CD4-positive, alpha-beta T cell treated with Interleukin-2 at 100 ng/mL for 4 hours (primary cell): ENCODE results near the gene CCDC148.
"Not testable (repeated sequence)": the region's sequence is repeated elsewhere in the genome, so short reads cannot be mapped to it uniquely, and the experiment has no call there.

Source experiments
- DNase-seq: peaks from one replicate; pipeline ENCODE4 v3.0.0-alpha.2; 2020; ENCODE audit warnings: low spot score

Gene CCDC148

DNA sequence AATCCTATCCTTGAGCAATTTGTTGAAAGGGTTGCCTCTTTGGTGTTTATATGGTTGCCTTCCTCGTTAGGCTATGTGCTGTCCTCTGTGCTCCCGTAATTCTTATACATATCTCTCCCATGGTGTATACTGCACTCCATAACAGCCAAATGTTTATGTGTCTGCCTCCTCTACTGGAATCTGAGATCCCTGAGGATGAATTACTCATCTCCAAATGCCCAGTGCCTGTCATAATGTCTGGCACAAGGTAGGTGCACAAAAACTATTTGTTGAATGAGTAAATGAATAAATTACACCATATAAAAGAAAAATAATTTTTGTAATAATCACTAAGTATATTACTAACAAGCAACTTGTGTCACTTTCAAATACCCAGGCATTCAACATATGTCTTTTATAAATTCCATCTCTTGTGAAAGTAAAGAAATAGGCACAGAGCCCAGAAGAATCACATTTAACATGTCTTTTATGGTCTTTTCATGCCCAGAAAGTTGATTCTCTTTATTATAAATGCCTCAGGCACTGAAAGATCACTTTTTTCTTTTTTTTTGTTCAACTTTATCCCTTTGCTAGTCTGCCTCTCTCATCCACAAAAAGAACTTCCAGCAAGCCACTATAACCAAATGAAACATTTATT, 164.9 kb downstream of the CCDC148 start:
- DNase-seq = no peak

DNA sequence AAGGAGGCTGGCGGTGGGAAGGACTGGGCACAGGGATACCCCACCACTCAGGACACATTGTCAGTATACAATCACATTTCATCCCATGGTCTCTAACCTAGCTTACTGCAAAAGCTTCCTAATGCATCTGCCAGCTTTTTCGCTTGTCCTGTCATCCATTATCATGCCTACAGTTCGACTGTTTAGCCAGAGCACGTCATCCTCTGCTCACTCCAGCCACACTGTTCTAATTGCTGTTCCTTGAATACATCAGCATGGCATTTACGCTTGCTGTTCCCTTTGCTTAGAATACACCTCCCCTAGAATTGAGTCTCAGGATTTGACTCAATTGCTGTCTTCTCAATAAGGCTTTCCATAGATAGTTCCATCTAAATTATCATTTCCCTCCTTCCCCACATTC, 166.3 kb downstream of the CCDC148 start:
- DNase-seq = no peak

DNA sequence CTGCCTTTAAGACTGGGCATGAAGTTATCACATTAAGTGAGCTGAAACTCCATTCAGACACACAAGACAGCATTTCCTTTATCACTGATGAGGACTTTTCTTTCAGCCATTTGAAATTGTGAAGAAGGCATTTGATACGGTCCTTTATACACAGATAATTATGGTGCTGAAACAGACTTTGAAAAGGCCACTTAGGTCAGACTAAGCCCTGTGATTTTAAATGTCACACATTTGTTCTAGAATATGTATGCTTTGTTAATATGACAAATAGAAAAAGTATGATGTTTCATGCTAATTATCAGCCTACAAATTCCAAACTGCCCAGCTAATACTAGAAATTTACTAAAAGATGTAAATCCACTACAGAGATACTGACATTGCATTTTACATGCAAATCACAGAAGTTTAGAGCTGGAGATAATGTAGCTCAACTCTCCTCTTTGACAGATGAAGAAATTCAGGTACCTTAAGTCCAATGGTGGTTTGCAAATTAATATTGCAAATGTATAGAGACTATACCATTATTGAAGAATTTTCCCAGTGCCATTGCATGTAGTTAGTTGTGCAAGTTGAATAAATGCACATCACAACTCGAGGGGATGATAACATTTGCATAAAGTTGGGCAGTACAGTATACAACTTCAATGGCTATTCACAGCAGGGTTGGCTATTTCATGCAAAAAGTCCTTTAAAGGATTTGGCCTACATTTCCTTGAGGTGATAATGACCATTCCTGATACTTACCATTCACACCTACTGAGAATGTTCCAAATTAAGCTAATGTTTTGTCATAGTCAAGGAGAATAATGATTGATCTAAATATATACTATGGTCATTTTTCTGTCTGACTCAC, 179.7 kb downstream of the CCDC148 start:
- DNase-seq = no peak

DNA sequence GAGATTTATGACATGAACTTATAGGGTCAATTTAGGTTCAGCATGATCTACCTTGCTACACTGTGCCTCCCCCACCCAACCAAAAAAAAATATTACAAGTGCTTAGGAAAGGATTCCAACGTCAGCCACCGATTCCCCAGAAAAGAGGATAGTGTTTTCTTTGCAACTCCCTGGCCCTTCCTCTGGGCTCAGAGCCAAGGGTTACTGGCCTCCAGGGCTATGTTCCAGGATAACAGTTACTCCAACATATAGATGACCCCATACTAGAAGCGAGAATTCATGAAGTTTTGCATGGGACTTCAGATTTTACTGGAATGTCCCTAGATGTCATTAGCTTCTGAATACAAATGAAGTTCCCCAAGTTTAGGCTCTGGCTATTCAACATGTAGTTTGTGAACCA, 182.8 kb downstream of the CCDC148 start:
- DNase-seq = no peak

DNA sequence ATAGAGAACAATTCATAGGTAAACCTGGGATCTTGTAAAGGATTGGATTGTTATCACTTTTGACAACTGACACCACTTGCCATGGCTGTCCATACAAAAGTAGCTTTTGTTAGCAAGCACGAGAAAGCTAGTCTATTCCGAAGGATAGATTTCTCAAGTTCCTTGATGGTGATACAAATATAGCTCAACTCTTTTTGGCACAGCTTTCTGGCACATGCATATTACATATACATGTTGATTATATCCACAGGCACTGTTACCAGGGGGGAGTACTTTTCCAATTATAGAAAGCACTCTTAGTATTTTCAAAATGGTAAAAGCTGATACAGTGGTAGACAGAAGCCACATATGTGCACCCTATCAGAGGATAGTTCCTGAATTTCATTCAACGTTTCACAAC, 186.0 kb downstream of the CCDC148 start:
- no peak for DNase-seq

DNA sequence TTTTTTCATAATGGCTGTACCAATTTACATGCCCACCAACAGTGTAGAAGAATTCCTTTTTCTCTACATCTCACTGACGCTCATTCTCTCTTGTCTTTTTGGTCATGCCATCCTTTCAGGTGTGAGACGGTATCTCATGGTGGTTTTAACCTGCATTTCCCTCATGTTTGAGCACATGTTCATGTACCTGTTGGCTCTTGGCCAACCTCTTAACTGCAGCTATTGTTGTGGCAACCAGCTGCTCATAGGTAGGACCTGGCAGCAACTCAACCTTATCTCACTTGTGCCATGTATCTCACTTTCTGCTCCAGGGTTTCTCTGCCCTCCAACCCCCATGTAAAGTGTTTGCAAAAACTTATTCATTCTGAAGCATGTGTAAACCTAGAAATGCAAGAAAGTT, 187.4 kb downstream of the CCDC148 start:
- no peak for DNase-seq

DNA sequence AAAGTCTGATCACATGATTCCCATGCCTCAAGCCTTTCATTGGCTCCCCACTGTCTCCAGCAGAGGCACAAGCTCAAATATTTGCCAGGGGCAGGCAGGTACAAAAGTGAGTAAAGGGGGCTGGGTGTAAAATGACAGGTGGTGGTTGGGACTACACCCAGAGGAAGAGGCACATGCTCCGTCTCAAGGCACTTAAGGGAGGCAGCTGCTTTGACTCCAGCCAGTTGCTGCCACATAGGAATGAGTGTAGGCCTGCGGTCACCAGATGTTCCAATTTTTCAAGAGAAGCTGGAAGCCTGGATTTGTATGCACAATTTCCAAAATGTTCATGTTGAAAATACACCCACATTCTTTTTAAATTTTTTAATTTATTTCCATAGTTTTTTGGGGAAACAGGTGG, 190.4 kb downstream of the CCDC148 start:
- DNase-seq = no peak

DNA sequence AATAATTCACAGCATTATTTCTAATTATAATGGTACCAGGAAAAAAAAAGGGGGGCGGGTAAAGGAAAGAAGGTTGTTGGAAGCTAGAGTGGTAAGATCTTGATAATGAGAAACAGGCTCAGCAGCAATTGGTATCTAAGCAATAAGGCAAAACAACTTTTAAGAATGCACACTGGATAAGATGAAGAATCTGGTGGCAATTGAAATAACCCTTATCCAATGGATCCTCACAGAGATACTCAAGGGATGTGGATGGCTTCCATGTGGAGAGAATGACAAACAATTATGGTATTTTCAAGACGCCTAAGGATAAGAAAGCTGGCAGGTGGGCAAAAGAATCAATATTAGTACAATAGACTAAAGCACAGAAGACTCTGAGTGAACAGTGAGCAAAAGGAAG, 201.3 kb downstream of the CCDC148 start:
- DNase-seq = no peak

DNA sequence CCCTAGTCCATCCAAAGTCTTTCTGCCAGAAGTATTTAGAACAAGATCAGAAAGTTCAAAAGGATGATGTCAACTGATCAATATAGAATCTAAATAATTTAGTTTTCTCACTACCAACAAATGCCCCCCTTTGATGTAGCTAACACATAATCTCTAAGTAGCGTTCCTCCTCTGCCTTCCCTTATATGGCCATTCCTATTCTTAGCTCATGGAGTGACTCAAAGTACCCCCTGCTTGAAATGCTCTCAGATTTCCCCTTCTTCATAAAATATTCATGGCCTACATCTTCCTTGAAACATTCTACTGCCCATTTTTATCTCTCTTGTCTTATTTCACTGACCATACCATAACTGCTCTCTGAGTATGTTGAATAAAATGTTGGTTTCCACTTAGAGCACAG, 203.4 kb downstream of the CCDC148 start:
- DNase-seq = no peak

DNA sequence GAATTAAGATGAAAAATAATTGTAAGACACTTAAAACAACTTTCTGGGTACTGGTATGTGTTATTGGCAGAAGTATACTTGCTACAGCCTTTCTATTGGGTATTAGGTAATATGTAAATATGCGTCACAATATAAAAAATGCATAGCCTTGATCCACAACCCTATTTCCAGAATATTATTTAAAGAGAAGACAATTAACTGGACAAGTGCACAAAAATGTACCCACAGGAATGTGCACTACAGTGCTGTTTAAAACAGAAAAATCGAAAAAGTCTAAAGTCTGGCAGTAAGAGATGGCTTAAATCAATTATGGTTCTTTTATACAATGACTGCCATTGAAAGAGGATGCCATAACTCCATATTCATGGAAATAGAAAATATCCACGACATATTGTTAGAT, 205.2 kb downstream of the CCDC148 start:
- DNase-seq = no peak

DNA sequence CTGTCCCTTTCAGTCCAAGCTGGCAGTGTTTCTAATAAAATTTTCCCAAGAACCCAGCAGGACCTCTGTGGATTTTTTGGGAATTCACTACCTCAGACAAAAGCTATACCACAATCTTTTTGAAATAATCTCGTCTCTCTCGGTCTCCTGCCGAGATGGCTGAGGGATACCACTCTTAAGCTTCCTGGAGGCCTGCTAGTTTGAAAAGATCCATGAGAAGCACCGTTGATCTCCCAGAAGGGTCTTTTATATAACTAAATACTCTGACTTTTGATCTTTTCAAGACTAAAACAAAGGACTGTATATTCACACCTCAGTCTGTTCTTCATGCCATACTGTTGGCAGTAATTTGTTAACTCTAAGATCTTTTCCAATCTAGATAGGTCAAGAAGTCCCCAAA, 213.2 kb downstream of the CCDC148 start:
- DNase-seq = no peak

DNA sequence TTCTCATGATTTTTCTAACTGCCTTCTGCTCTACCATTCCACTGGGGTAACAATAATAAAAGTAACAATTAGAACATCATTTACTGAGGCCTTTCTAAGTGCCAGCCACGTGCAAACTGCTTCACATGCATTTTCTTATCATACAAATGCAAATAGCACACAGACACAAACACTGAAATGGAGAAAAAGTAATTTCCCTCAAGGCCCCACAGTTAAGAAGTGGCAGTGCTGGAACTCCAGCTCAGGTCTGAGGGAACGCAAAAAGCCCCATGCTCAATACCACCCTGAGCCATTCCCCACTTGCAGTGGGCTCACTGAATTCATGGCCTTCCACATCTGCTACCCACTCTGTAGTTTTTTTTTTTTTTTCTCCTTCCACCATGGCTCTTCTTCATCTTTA, 214.3 kb downstream of the CCDC148 start:
- no peak for DNase-seq

DNA sequence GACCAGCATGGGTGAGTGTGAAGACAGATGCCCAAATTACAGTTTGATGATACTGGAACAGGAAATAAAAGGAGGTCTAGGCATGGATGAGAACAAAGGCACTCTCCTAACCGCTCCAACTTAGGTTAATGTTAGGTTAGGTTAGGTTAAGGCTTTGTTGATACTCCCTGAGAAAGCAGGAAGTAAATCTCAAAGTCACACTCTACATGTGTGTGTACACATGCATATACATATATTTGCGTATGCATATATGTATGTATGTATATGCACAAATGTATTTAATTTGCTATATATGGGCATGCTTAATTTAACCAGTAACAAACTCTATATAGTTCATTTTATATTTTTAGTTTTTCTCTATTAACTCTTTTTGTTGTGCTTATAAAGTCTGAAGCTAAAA, 215.6 kb downstream of the CCDC148 start:
- DNase-seq = no peak

DNA sequence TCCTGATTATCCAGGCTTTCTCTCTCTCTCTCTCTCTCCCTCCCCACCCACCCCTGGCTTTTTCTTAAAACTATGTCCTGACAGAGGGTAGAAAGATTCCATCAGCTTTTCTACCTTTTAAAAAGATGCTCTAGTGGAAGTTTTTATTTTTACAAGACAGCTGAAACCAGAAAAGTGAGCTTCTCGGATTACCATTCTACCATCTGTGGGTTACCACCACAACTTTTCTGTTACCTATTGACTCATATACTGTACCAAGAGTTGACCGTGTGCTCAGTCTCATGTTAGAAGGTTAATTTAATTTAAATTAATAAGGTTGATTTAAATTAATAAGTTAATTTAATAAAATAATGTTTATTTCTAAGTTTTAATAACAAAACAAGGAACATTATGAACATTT, 217.3 kb downstream of the CCDC148 start:
- no peak for DNase-seq

DNA sequence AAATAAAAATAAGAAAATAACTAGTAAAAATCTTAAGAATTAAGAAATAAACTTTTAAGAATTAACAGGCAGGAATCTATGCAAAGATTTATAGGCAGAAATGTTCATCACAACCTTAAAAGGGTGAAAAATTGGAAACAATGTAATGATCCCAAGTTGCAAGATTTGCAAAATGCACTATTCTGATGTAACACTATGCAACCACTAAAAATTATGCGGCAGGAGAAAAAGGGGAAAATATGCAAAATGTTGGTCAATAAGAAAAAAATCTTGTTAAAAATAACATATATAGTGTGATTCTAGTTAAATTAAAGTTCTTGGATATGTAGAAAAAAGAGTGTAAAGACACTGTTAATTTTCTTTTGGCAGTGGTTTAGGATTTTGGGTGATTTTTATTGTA, 222.1 kb downstream of the CCDC148 start:
- DNase-seq = no peak

DNA sequence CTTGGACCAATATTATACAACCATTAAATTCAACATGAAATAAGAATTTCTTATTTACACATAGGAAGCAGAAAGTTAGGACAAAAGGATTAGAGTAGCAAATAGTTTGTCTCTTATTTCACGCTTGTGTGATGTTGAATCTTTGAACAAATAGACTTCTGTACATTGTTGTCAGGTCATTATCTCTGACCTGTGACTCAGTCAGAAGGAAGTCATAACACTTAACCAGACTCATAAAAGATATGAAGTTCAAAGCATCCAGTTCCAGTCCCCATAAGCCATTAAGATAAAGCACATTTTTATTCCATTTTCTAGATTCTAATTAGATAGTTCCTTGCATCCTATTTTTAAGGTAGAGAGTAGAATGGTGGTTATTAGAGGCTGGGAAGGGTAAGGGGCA, 224.1 kb downstream of the CCDC148 start:
- no peak for DNase-seq

DNA sequence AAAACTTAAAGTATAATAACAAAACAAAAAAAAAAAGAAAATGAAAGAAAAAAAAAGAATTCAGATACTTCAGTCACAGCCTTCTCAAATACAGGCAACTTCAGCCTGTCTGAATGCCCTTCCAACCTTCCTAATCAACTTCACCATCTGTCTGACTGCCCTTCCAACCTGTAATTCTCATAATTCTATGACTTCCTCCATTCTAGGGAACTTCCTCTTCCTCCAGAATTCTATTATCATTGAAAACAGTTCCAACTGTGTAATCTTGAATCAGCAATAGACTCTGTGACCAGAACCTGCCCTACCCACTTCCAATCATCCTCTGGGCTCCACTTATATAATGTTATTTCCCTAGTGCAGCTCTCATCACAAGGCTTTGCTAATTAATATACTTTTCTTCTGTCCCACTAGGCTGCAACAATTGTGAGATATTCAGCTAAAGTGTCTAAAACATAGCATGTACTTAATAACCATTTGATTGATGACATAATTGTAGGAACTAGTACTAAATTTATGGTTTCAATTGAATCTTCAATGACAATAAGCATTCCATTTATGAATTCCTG, 227.5 kb downstream of the CCDC148 start:
- DNase-seq = no peak

DNA sequence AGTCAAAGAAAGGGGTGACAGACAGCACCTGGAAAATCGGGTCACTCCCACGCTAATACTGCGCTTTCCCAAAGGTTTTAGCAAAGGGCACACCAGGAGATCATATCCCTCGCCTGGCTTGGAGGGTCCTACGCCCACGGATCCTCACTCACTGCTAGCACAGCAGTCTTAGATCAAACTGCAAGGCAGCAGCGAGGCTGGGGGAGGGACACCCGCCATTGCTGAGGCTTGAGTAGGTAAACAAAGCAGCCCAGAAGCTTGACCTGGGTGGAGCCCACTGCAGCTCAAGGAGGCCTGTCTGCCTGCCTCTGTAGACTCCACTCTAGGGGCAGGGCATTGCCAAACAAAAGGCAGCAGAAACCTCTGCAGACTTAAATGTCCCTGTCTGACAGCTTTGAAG, 233.5 kb downstream of the CCDC148 start:
- DNase-seq = not testable (repeated sequence)

DNA sequence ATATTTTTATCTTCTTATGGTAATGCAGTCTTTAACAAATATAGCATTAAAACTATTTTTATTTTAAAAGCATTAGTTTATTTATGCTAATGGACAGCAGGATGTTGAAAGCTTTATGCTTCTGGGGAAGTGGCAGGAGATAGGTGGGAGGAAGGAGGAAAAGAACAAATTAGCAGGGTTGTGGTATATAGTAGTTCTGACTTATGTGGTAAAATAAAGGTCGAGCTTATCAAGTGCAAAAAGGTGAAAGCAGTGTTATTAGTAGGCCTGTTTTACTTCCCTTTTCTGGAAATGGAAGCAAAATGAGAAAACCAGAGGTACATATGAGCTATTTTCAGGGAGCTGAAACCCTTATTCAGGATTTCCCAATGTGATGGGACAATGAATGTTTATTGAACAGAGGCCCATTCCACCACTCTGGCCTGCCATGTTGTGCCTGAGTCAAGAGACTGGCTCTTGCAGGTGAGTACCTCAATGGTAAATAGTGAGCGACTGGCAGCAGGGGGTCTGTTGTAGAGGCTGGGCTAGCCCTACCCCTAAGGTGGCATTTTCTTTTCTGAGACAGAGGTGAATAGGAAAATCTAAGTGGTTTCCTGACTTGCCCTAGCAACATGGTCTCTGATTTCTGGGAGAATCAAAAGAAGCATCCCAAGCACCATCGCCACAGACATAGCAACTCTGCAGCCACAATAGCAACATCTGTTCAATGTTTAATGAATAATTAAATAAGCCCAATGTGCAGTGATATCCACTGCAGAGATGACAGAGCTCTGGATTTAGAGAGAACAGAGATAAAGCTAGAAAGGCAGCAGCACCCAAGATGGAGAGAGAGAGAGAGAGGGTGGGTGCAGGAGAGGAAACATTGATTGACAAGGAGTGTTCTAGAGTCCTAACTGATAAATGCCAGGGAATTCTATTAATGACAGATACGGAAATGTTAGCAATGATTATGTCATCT, 235.2 kb downstream of the CCDC148 start:
- no peak for DNase-seq

DNA sequence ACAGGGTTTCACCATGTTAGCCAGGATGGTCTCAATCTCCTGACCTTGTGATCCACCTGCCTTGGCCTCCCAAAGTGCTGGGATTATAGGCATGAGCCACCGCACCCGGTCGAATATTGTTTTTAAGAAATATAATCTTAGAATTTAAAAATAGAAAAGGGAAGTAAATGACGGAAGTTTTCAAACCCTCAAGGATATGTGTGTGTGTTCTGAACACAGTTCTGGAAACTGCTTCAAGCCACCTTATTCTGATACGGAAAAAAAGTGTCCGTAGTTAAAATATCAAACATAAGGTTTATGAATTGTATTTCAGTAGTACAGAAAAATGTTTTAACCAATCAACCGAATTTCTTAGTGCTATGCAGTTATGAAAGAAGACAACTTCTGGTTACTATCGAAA, 239.0 kb downstream of the CCDC148 start:
- DNase-seq = no peak

DNA sequence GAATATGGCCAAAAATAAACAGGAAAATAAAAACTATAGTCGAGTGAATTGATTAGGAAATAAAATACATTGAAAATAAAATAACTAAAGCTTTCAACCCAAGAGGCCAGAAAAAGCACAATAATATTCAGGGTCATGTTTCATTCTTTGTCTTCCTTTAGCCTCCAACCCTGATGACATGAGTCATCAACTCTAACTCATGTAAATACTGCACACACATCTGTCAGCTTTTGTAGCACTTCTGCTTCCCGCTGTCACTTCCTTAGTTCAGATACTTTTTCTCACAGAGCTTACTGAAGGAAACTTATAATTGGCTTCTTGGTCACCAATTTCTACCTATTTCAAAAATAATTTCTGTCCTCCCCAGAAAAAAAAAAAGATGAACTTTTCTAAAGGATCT, 242.1 kb downstream of the CCDC148 start:
- peak; percentile 4 for DNase-seq

DNA sequence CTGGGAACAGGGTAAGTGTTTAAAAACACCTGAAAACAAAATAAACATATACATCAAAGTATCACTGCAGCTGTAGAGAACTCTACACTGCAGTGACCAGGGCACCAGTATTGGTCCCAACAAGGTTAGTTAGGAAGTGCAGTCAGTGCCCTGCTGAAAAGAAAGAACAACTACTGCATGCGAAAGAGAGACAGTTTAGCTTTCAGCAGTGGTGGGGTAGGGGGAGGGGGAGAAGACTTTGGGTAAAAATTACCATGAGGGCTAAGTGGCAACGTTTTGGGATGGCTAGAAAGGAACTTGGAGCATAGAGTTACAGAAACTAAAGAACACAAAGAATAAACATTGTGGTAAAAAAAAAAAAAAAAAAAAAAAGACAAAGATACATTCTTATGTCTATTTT, 242.8 kb downstream of the CCDC148 start:
- no peak for DNase-seq
